T follicular helper cell (primary cell): Measurements from ENCODE around the gene NPEPL1.
A peak's percentile ranks its signal among the peaks of the same experiment; 100 is the strongest.
"Not testable (repeated sequence)": the region's sequence is repeated elsewhere in the genome, so short reads cannot be mapped to it uniquely, and the experiment has no call there.

Experiments
- DNase-seq: peaks from one replicate; pipeline ENCODE4 v3.0.0-alpha.2; 2020; ENCODE audit warnings: low read depth
- total RNA-seq, 2 experiments: gene quantifications; one replicate each; lab custom pipeline; 2026; lab: John Stamatoyannopoulos, UW

The NPEPL1 gene, protein sequence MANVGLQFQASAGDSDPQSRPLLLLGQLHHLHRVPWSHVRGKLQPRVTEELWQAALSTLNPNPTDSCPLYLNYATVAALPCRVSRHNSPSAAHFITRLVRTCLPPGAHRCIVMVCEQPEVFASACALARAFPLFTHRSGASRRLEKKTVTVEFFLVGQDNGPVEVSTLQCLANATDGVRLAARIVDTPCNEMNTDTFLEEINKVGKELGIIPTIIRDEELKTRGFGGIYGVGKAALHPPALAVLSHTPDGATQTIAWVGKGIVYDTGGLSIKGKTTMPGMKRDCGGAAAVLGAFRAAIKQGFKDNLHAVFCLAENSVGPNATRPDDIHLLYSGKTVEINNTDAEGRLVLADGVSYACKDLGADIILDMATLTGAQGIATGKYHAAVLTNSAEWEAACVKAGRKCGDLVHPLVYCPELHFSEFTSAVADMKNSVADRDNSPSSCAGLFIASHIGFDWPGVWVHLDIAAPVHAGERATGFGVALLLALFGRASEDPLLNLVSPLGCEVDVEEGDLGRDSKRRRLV
- total RNA-seq = 3.4 to 12.1 reads per million in 2 experiments

GRCh38 chr20:58692579-58693225 lies at the start of gene NPEPL1:
Gene NPEPL1, plus strand, starts transcription at chr20:58692800. Its CDS starts 101 bp downstream, at chr20:58692901.
- peak; percentile 47 for DNase-seq

- not testable (repeated sequence) for DNase-seq
These were observed 49.7 kb upstream of the NPEPL1 start for GRCh38 chr20:58642896-58643295.

- no peak for DNase-seq
These were observed 47.1 kb upstream of the NPEPL1 start for GRCh38 chr20:58645412-58645968.

- DNase-seq = no peak
These were observed 46.3 kb upstream of the NPEPL1 start for GRCh38 chr20:58646257-58646656.

- DNase-seq = no peak
These were observed 45.9 kb upstream of the NPEPL1 start for GRCh38 chr20:58646703-58647102.

DNA sequence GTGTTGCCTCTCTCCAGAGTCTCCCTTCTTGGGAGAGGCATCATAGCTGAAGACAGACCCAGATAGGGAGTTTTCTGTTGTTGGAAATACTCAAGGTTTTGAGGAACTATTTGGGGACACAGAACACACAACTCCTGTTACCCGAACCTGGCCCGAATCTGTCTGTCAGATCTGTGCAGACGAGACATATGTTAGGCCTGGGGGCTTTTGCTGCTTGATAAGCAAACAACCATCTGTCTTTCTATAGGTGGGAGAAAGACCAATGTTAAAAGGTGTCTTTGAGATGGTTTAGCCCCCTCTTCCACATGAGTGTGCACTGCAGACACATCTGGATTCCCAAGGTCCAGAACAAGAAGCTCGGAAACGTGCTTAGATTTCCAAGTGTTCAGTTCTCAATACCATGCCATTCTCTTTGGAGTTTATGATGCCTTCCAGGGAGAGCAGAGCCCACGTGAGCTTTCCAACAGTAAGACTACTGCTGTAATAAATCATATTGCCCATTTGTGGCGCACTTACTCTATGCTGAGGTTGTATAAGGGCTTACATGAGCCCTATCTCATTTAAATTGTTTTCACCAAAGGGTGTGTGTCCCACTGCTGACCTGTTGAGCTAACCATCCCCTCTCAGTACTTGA lies 45.3 kb upstream of the NPEPL1 start:
- no peak for DNase-seq

DNA sequence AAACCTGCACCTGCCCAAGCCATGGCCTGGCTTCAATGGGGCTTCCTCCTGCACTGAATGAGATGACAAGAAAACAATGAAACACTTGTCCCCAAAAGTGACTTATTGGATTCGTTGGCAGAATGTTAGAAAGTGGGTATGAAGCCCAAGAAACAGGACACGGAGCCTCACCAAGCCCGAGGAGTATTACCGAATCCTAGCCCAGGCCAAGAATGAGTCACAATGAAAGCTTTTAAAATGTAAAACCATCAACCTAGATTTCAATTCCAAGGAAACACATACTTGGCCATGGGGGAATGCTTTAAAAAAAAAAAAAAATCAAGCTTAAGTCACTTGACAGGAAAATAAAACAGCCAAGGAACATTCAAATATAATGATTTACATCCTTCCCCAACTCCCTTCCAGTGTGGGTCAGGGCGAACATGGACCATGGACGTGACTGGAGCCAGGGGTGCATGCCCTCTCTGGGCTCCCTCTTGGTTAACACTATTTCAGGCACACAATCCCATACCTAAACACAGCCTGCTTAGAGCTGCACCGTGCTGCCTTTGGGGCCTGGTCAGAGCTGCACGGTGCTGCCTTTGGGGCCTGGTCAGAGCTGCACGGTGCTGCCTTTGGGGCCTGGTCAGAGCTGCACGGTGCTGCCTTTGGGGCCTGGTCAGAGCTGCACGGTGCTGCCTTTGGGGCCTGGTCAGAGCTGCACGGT lies 44.7 kb upstream of the NPEPL1 start:
- DNase-seq = no peak

GRCh38 chr20:58648502-58648825 lies 44.1 kb upstream of the NPEPL1 start:
- not testable (repeated sequence) for DNase-seq

- peak; percentile 13 for DNase-seq
These were observed 43.1 kb upstream of the NPEPL1 start for GRCh38 chr20:58649288-58650180.

DNA sequence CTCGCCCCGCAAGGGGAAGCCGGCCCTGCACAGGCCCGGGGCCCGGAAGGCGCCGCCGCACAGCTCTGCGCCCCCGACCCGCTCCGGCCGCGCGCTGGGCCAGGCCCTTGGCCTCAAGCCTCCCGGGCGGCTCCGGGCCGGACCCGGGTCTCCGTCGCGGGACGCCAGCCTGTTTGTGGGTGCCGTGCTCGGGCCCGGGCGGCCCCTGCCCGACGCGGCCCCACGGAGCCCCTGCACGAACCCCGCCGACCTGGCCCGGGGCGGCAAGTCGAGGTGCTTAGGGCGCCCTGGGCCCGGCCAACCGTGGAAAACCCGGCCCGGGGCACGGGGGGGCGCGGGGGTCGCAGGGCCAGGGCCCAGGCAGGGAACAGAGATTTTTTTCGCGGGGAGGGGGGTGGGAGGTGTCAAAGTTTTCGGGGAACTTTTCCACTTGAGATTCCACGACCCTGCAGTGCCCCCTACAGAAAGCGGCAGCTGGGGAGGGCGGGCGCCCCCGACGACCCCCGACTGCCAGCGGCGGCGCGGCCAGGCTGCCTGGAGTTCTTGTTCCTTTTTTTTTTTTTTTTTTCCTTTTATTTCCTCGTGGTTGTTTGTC lies 42.3 kb upstream of the NPEPL1 start:
- DNase-seq = peak; percentile 24

DNA sequence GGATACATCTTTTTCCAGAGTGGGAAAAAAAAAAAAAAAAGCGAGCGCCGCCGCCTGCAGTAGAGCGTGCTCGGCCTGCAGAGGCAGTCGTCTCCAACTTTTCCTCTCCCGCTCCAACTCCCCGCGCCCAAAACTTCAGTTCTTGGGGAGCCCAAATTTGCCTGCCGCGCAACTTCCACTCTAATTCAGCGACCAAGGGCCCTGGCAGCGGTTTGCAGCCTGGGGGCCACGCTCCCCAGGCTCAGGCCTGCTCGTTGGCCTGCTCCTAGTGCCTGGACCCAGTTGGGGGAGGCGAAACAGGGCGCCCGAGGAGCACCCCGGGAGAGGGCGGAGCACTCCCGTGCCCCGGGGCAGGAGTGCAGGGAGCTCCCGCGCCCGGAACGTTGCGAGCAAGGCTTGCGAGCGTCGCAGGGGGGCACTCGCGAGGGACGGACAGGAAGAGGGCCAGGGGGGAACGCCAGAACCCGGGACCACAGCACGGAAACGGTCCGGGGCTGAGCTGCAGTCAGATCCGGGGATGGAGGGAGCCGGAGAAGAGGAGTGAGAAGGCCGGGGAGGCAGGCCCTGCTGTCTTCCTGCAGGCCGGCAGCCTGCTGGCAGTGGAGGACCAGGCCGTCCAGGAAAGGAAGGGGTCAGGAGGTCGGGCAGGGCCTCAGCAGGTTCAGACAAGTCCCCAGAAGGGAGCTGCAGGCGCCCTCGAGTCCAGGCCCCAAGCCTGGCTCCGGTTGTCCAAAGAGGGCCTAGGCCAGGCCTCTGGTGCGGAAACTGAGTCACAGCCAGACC lies 41.6 kb upstream of the NPEPL1 start, which contains the start of gene STX16:
Gene STX16 (plus strand): TSS at position 508 of the 783 bp plus-strand sequence. CDS start 724 bp downstream, outside the sequence.
- DNase-seq = peak; percentile 76

DNA sequence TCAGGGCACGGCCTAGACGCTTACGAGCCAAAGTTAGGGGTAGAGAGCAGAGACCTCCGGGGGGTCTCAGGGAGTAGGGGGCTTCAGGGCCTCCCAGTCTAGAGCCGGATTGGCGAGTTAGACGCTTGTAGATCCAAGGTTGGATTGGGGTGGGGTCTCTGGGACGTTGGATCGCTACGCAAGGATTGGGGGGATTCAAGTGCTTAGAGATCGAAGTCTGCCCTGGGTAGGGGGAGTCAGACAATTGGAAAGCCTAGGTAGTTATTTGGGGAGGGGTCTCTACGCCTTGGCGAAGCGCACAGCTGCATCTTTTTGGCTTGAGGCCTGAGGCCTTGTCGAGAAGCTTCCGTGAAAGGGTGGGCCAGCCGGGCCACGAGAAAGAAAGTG lies 41.0 kb upstream of the NPEPL1 start:
- no peak for DNase-seq

DNA sequence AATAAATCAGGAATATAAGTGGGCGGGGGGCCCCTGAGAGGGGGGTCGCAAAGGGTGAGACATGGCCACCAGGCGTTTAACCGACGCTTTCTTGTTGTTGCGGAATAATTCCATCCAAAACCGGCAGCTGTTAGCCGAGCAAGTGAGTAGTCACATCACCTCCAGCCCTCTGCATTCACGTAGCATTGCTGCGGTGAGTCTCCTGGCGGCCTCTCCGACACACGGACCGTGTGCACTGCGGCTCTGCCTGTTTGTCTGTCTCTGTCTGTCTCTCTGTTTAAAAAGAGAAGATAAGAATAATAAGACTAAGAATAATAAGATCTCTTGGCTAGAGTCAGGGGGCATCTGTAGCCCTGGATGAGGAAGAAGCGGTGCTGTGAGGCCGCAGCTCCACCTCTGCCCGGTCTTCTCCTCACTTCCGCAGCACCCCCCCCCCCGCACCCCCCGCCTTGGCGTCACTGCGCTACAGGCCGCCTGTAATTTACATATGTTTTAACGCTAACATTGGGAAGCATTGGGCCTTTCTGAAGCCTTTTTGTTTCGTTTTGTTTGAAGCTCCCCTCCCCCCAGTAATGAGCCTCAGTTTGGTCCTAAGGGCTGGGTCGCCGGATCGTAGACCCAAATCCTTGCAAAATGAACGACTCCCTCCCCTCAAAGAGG lies 40.5 kb upstream of the NPEPL1 start:
- peak; percentile 58 for DNase-seq

- DNase-seq = no peak
These were observed 39.9 kb upstream of the NPEPL1 start for GRCh38 chr20:58652606-58653294.

- no peak for DNase-seq
These were observed 38.3 kb upstream of the NPEPL1 start for GRCh38 chr20:58654337-58654736.

GRCh38 chr20:58655328-58656107 lies 37.1 kb upstream of the NPEPL1 start:
- DNase-seq = no peak

- no peak for DNase-seq
These were observed 35.8 kb upstream of the NPEPL1 start for GRCh38 chr20:58656831-58657230.
